ENCODE results near the gene KLHL2. TPM values are rescaled to one million over a fixed set of nuclear protein-coding genes. Genes with fewer than 3 reads are reported as not detected.

Gene KLHL2
- total RNA-seq, 1 donor from 2014 or later: 24.3 TPM

DNA sequence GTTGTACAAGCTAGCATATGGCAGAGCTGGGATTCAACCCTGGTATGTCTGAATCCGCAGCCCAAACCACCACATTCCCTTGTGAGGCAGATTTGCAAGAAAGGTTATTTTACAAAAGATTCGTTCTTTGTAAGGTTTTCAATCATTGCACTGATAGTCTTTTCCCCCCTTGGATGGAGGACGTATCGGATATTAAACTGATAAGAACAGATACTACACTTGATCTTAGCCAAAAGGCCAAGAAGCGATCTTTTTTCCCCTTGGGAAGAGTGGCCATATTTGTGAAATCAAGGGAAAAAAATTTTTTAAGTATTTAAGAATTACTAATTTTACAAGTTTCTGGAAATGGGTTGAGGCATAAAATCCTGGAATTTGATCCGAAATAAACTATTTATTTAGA is 85.7 kb downstream of the KLHL2 start:
- no peak for DNase-seq (ENCODE audit: low spot score)

DNA sequence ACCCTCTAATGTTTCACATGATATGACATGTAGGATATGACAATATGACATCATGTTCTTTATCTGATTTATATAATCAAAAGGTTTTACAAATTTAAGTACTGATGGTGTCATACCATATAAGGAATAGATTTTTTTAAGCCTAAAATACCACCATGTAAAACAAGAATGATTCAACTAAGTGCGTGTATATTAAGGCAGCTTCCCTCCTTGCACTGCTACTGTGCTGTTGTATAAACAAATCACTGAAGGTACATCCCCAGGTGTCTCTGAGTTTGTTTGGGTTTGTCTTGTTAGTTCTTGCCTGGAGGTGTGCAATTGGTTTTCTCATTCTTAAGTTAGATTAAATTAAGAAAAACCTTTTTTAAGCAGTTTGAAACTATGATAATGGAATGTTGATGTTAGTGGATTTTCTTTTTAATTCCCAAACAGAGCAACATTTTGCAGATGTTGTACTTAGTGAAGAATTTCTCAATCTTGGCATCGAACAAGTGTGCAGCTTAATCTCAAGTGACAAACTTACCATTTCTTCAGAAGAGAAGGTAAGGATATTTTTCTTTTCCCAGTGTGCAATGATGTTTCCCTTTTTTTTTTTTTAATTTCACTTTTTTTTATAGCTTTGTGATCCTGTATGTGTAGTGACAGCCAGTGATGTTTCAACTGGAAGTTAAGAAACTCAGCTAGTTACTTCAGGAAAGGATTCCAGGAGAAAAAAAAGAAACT is 86.7 kb downstream of the KLHL2 start:
- no peak overlapping the region for H3K27ac Mint-ChIP-seq

More for the DNA sequence above, 85.7 kb downstream of the KLHL2 start:
- no peak for TF ChIP-seq EZH2 (IDR thresholded peaks at IDR 0.05)
- TF ChIP-seq EZH2phosphoT487 (IDR thresholded peaks at IDR 0.05): no peak
- TF ChIP-seq CTCF (IDR thresholded peaks at IDR 0.05): no peak
- Histone ChIP-seq H3K9ac (no peak overlapping the region), H3K4me1 (peaks cover 6% of the 10 kb centered on the region), H3K4me3 (no peak overlapping the region), H3K36me3 (no peaks in the 10 kb centered on the region), H3F3A (ENCODE audit: low read depth) (no peaks in the 10 kb centered on the region), H3K27me3 (no peaks in the 10 kb centered on the region), H3K4me2 (no peak overlapping the region), H3K79me2 (ENCODE audit: low read depth) (no peaks in the 10 kb centered on the region), H3K9me3 (ENCODE audit: low read depth) (no peaks in the 10 kb centered on the region), H3K27ac (no peak overlapping the region), H4K20me1 (ENCODE audit: low read depth) (no peaks in the 10 kb centered on the region), H2AFZ (replicated peaks) (no peak overlapping the region)
- Mint-ChIP-seq H3K4me1 (peaks cover 7% of the 10 kb centered on the region), H3K36me3 (no peaks in the 10 kb centered on the region), H3K9me3 (no peaks in the 10 kb centered on the region), H3K27me3 (ENCODE audit: insufficient read depth, low read depth) (peaks cover 2% of the 10 kb centered on the region), H3K27ac (no peak overlapping the region), H3K4me3 (no peak overlapping the region)

DNA sequence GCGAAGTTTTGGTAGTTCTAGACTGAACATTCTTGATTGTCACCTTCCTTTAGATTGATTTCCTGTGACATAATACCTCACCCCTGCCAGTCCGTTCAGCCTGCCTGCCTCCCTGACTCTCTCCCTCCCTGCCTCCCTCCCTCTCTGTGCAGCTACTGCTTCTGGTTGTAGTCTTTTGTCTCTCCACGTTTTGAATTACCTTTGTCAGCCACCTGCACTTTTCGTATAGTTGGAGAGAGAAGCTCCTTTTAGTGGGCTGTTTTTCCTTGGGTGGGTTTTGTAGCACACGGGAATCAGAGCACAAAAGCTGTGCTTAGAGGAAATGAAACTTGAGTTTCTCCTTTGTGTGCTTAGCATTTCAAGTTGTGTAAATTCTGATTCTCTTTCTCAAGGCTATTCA is 87.5 kb downstream of the KLHL2 start:
- H3K27ac ChIP-seq: no peak overlapping the region
- H3K9me3 Mint-ChIP-seq: no peaks in the 10 kb centered on the region
- no peaks in the 10 kb centered on the region for H4K20me1 ChIP-seq (ENCODE audit: low read depth)
- no peaks in the 10 kb centered on the region for H3K27me3 ChIP-seq
- H3K36me3 ChIP-seq: no peaks in the 10 kb centered on the region
- no peak for TF ChIP-seq EZH2 (IDR thresholded peaks at IDR 0.05)
- TF ChIP-seq CTCF (IDR thresholded peaks at IDR 0.05): no peak
- no peak for TF ChIP-seq EZH2phosphoT487 (IDR thresholded peaks at IDR 0.05)
- no peak overlapping the region for H3K9ac ChIP-seq
- H2AFZ ChIP-seq (replicated peaks): no peak overlapping the region
- no peaks in the 10 kb centered on the region for H3K9me3 ChIP-seq (ENCODE audit: low read depth)
- H3K27me3 Mint-ChIP-seq (ENCODE audit: insufficient read depth, low read depth): peaks cover 2% of the 10 kb centered on the region
- no peaks in the 10 kb centered on the region for H3F3A ChIP-seq (ENCODE audit: low read depth)
- H3K4me3 ChIP-seq: no peak overlapping the region
- H3K4me2 ChIP-seq: no peak overlapping the region
- H3K4me1 ChIP-seq: peaks cover 6% of the 10 kb centered on the region
- no peaks in the 10 kb centered on the region for H3K79me2 ChIP-seq (ENCODE audit: low read depth)
- H3K4me3 Mint-ChIP-seq: no peak overlapping the region
- H3K4me1 Mint-ChIP-seq: peaks cover 7% of the 10 kb centered on the region
- H3K36me3 Mint-ChIP-seq: peaks cover 4% of the 10 kb centered on the region
- DNase-seq (ENCODE audit: low spot score): peak; percentile 32
- peak overlapping the region; percentile 33 for H3K27ac Mint-ChIP-seq

More for the DNA sequence above, 86.7 kb downstream of the KLHL2 start:
- Histone ChIP-seq H3F3A (ENCODE audit: low read depth) (no peaks in the 10 kb centered on the region), H4K20me1 (ENCODE audit: low read depth) (no peaks in the 10 kb centered on the region), H3K79me2 (ENCODE audit: low read depth) (no peaks in the 10 kb centered on the region), H3K9ac (no peak overlapping the region), H3K27me3 (no peaks in the 10 kb centered on the region), H3K4me3 (no peak overlapping the region), H3K27ac (no peak overlapping the region), H3K9me3 (ENCODE audit: low read depth) (no peaks in the 10 kb centered on the region), H3K4me1 (peaks cover 6% of the 10 kb centered on the region), H3K4me2 (no peak overlapping the region), H3K36me3 (no peaks in the 10 kb centered on the region), H2AFZ (replicated peaks) (no peak overlapping the region)
- peaks cover 2% of the 10 kb centered on the region for H3K36me3 Mint-ChIP-seq
- no peak for DNase-seq (ENCODE audit: low spot score)
- peaks cover 2% of the 10 kb centered on the region for H3K27me3 Mint-ChIP-seq (ENCODE audit: insufficient read depth, low read depth)
- H3K4me1 Mint-ChIP-seq: peaks cover 7% of the 10 kb centered on the region
- no peak overlapping the region for H3K4me3 Mint-ChIP-seq
- no peaks in the 10 kb centered on the region for H3K9me3 Mint-ChIP-seq
- TF ChIP-seq EZH2 (IDR thresholded peaks at IDR 0.05) (no peak), CTCF (IDR thresholded peaks at IDR 0.05) (no peak), EZH2phosphoT487 (IDR thresholded peaks at IDR 0.05) (no peak)
